DND-41 (cell line): ENCODE results near the gene FAM53A.

Source experiments
- EZH2 ChIP-seq: IDR thresholded peaks from 3 replicates; pipeline ENCODE4 v1.6.1; 2012; ENCODE audit warnings: borderline replicate concordance, low read depth, mild to moderate bottlenecking, moderate library complexity, low read length, inconsistent platforms; ENCODE audit not compliant: severe bottlenecking
- TF ChIP-seq, protein P1 (sequence below): IDR thresholded peaks from 2 replicates; pipeline ENCODE4 v1.5.1; 2012; ENCODE audit warnings: borderline replicate concordance, low read length, moderate library complexity, mild to moderate bottlenecking; ENCODE audit not compliant: poor library complexity, severe bottlenecking; ENCODE audit errors: extremely low read depth

GRCh38 chr4:1638873-1639272, 45.2 kb downstream of the FAM53A start:
- TF ChIP-seq, protein P1, sequence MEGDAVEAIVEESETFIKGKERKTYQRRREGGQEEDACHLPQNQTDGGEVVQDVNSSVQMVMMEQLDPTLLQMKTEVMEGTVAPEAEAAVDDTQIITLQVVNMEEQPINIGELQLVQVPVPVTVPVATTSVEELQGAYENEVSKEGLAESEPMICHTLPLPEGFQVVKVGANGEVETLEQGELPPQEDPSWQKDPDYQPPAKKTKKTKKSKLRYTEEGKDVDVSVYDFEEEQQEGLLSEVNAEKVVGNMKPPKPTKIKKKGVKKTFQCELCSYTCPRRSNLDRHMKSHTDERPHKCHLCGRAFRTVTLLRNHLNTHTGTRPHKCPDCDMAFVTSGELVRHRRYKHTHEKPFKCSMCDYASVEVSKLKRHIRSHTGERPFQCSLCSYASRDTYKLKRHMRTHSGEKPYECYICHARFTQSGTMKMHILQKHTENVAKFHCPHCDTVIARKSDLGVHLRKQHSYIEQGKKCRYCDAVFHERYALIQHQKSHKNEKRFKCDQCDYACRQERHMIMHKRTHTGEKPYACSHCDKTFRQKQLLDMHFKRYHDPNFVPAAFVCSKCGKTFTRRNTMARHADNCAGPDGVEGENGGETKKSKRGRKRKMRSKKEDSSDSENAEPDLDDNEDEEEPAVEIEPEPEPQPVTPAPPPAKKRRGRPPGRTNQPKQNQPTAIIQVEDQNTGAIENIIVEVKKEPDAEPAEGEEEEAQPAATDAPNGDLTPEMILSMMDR = no peak
- no peak for TF ChIP-seq EZH2
